H1 (cell line): ENCODE measurements around the gene AFG1L. TPM values are rescaled to one million over a fixed set of nuclear protein-coding genes. Genes with fewer than 3 reads are reported as not detected.

Experiments used
- CBX8 ChIP-seq: fragments of 300-800, 300-1000 bp; sonication (generic); IDR thresholded peaks from 2 replicates; pipeline ENCODE4 v1.7.1; 2016; ENCODE audit warnings: low read depth, low read length, borderline replicate concordance
- polyA plus RNA-seq, 7 experiments: library from polyadenylated mRNA; depleted of rRNA in 3 of 7; stranded (reverse) in 5 of 7; unstranded in 2 of 7; fragments of >200 nt in 5 of 7; fragments of 200-250 nt in 2 of 7; gene quantifications; 1 replicate in 5 of 7; 2 replicates in 1 of 7; 4 replicates in 1 of 7; pipeline versions ENCODE4 v1.2.1 to v1.2.3, GENCODE V29; 2011 to 2013; ENCODE audit warnings: missing spikeins in 2 of 7, mixed read lengths in 2 of 7
- total RNA-seq: library from RNA; stranded (reverse); fragmentation: NEBNext Ultra II Directional; extraction: Animal tissue kit (Norgen Biotek cat#: 25700); gene quantifications from 2 replicates; pipeline ENCODE4 v1.2.1, GENCODE V29; 2021
- TF ChIP-seq, protein P1 (sequence below), 3 experiments: IDR thresholded peaks; 1 replicate in 2 of 3; 2 replicates in 1 of 3; pipeline versions ENCODE4 v1.5.1 to v1.6.1; 2011; ENCODE audit warnings: low read length in 3 of 3, mild to moderate bottlenecking in 3 of 3, inconsistent platforms in 2 of 3, low read depth in 1 of 3, moderate library complexity in 1 of 3; ENCODE audit not compliant: insufficient read depth in 1 of 3; ENCODE audit errors: control extremely low read depth in 1 of 3

The AFG1L gene
- total and polyA plus RNA-seq, 2 of the 8 experiments (the other 6 are each of a cell fraction or from before 2014, with no cell fraction given): 0.98 to 5.7 TPM

DNA sequence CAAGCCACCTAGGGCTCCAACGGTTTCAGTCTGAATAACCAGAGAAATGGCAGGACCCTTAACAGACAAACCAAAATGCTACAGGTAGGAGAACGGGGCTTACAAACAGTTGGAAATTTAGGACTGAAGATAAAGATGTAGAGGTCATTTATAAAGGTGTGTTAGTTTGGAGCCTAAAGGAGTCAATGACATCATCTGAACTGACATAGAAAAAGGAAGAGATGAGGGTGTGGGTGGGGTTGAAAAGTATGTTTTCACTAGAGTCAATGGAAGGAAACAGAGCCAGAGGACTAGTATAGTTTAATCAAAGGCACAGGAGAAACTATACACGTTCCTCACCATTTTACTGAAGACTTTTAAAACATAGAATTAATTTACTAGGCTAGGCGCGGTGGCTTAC, 194.8 kb downstream of the AFG1L start (continued):
- TF ChIP-seq, protein P1, sequence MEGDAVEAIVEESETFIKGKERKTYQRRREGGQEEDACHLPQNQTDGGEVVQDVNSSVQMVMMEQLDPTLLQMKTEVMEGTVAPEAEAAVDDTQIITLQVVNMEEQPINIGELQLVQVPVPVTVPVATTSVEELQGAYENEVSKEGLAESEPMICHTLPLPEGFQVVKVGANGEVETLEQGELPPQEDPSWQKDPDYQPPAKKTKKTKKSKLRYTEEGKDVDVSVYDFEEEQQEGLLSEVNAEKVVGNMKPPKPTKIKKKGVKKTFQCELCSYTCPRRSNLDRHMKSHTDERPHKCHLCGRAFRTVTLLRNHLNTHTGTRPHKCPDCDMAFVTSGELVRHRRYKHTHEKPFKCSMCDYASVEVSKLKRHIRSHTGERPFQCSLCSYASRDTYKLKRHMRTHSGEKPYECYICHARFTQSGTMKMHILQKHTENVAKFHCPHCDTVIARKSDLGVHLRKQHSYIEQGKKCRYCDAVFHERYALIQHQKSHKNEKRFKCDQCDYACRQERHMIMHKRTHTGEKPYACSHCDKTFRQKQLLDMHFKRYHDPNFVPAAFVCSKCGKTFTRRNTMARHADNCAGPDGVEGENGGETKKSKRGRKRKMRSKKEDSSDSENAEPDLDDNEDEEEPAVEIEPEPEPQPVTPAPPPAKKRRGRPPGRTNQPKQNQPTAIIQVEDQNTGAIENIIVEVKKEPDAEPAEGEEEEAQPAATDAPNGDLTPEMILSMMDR (IDR thresholded peaks at IDR 0.05; ENCODE audit: control extremely low read depth in 1 of 3, insufficient read depth in 1 of 3, low read depth in 1 of 3, low read length in 3 of 3): no peak
- TF ChIP-seq CBX8: no peak
- TF ChIP-seq, all 59 proteins: peak for 0
